Progenitor cell of endocrine pancreas (in vitro differentiated cells): ENCODE data around the gene SIL1. TPM values are rescaled to one million over a fixed set of nuclear protein-coding genes. Genes with fewer than 3 reads are reported as not detected.

ENCODE experiments used
- DNase-seq: peaks from one replicate; pipeline ENCODE4 v3.0.0; 2021; ENCODE audit warnings: low spot score; ENCODE audit not compliant: unreplicated experiment
- H3K27ac Mint-ChIP-seq: 2 replicates; pipeline ENCODE4 v1.8.0; 2021; ENCODE audit warnings: mild to moderate bottlenecking, moderate library complexity, mixed read lengths
- H3K27me3 Mint-ChIP-seq: 2 replicates; pipeline ENCODE4 v1.8.0; 2021; ENCODE audit warnings: mixed read lengths
- H3K36me3 Mint-ChIP-seq: 2 replicates; pipeline ENCODE4 v1.8.0; 2022; ENCODE audit warnings: mixed read lengths; ENCODE audit not compliant: insufficient read depth
- H3K4me1 Mint-ChIP-seq: 2 replicates; pipeline ENCODE4 v1.8.0; 2021; ENCODE audit warnings: low read depth, mixed read lengths
- H3K4me3 Mint-ChIP-seq: 2 replicates; pipeline ENCODE4 v1.8.0; 2021; ENCODE audit warnings: low read depth, mild to moderate bottlenecking, moderate library complexity, mixed read lengths
- H3K9me3 Mint-ChIP-seq: 2 replicates; pipeline ENCODE4 v1.8.0; 2021; ENCODE audit warnings: low read depth, mixed read lengths
- total RNA-seq: library from RNA; stranded (reverse); gene quantifications from 2 replicates; pipeline ENCODE4 v1.2.1, GENCODE V29; 2021
- TF ChIP-seq, protein P1 (sequence below): fragments of 200-600 bp; sonication (generic); IDR thresholded peaks from one replicate; pipeline ENCODE4 v1.5.0; 2021; ENCODE audit warnings: antibody characterized with exemption, mild to moderate bottlenecking; ENCODE audit not compliant: unreplicated experiment

Gene SIL1
- total RNA-seq, 1 donor from 2014 or later: 26.0 TPM

DNA sequence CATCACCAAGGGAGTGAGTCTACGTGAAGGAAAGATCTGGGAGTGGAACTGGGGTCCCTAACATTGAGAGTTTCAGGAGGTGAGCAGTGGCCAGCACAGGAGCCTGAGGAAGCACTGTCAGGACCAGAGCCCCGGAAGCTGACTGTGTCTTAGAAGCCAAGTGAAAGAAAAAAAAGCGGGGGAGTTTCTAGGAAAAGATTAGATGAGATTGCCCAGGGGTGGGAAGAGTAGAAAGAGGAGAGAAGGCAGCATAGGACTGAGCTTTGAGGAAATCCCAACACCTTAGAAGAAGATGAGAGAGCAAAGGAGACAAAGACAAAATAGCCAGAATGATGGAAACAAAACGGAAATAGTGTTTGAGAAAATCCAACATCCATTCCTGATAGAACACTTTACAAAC is 286.1 kb downstream of the SIL1 start:
- Mint-ChIP-seq H3K27me3 (no peaks in the 10 kb centered on the region), H3K9me3 (no peaks in the 10 kb centered on the region), H3K27ac (peak overlapping the region; percentile 23), H3K36me3 (peaks cover 18% of the 10 kb centered on the region), H3K4me1 (no peaks in the 10 kb centered on the region), H3K4me3 (no peak overlapping the region)
- TF ChIP-seq, protein P1, sequence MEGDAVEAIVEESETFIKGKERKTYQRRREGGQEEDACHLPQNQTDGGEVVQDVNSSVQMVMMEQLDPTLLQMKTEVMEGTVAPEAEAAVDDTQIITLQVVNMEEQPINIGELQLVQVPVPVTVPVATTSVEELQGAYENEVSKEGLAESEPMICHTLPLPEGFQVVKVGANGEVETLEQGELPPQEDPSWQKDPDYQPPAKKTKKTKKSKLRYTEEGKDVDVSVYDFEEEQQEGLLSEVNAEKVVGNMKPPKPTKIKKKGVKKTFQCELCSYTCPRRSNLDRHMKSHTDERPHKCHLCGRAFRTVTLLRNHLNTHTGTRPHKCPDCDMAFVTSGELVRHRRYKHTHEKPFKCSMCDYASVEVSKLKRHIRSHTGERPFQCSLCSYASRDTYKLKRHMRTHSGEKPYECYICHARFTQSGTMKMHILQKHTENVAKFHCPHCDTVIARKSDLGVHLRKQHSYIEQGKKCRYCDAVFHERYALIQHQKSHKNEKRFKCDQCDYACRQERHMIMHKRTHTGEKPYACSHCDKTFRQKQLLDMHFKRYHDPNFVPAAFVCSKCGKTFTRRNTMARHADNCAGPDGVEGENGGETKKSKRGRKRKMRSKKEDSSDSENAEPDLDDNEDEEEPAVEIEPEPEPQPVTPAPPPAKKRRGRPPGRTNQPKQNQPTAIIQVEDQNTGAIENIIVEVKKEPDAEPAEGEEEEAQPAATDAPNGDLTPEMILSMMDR: no peak
- no peak for DNase-seq

GRCh38 chr5:138911441-138911840 is 286.7 kb downstream of the SIL1 start:
- Mint-ChIP-seq H3K36me3 (peaks cover 18% of the 10 kb centered on the region), H3K27ac (no peak overlapping the region), H3K4me1 (no peaks in the 10 kb centered on the region), H3K27me3 (no peaks in the 10 kb centered on the region), H3K4me3 (no peak overlapping the region), H3K9me3 (no peaks in the 10 kb centered on the region)
- no peak for DNase-seq
- TF ChIP-seq, protein P1: no peak

- TF ChIP-seq, protein P1: no peak
- no peaks in the 10 kb centered on the region for H3K4me1 Mint-ChIP-seq
- DNase-seq: no peak
- no peaks in the 10 kb centered on the region for H3K27me3 Mint-ChIP-seq
- no peaks in the 10 kb centered on the region for H3K9me3 Mint-ChIP-seq
- H3K4me3 Mint-ChIP-seq: no peak overlapping the region
- H3K27ac Mint-ChIP-seq: no peak overlapping the region
- peaks cover 15% of the 10 kb centered on the region for H3K36me3 Mint-ChIP-seq
These were observed 287.5 kb downstream of the SIL1 start for GRCh38 chr5:138910546-138911185.

GRCh38 chr5:138909734-138910133 is 288.4 kb downstream of the SIL1 start:
- TF ChIP-seq, protein P1: no peak
- DNase-seq: no peak
- Mint-ChIP-seq H3K36me3 (peaks cover 13% of the 10 kb centered on the region), H3K9me3 (no peaks in the 10 kb centered on the region), H3K4me3 (no peak overlapping the region), H3K27ac (no peak overlapping the region), H3K4me1 (no peaks in the 10 kb centered on the region), H3K27me3 (no peaks in the 10 kb centered on the region)

- H3K36me3 Mint-ChIP-seq: peaks cover 35% of the 10 kb centered on the region
- H3K4me1 Mint-ChIP-seq: no peaks in the 10 kb centered on the region
- no peak for DNase-seq
- no peak overlapping the region for H3K4me3 Mint-ChIP-seq
- TF ChIP-seq, protein P1: no peak
- no peaks in the 10 kb centered on the region for H3K9me3 Mint-ChIP-seq
- no peaks in the 10 kb centered on the region for H3K27me3 Mint-ChIP-seq
- H3K27ac Mint-ChIP-seq: no peak overlapping the region
These were observed 292.6 kb downstream of the SIL1 start for GRCh38 chr5:138905541-138905940.
